ENCODE results near the gene ANKRD12.

ANKRD12 gene

GRCh38 chr18:9248661-9249060 lies 112.1 kb downstream of the ANKRD12 start:
- Histone ChIP-seq H3K9me3 (ENCODE audit: insufficient read depth, low read length) (no peaks in the 10 kb centered on the region), H3K27ac (ENCODE audit: low read length) (no peak overlapping the region), H2AFZ (ENCODE audit: low read depth, low read length) (no peak overlapping the region), H3K79me2 (ENCODE audit: low read length) (0 out of 2 replicates have a peak, but pooled peaks cover 3% of the 10 kb centered on the region), H3K9ac (ENCODE audit: low read length) (no peak overlapping the region), H4K20me1 (ENCODE audit: insufficient read depth, low read length) (no peaks in the 10 kb centered on the region), H3K4me2 (ENCODE audit: low read length) (no peak overlapping the region), H3K36me3 (replicated peaks; ENCODE audit: low read depth, low read length) (peaks cover 30% of the 10 kb centered on the region), H3K27me3 (ENCODE audit: low read depth, low read length) (no peaks in the 10 kb centered on the region), H3K4me3 (ENCODE audit: low read length) (no peak overlapping the region), H3K4me1 (ENCODE audit: low read length) (no peaks in the 10 kb centered on the region)
- no peak for TF ChIP-seq CTCF (IDR thresholded peaks at IDR 0.05; ENCODE audit: low read depth, low read length)
- no peak for TF ChIP-seq EZH2phosphoT487 (IDR thresholded peaks at IDR 0.05; ENCODE audit: low read depth)

GRCh38 chr18:9249254-9249653 lies 112.7 kb downstream of the ANKRD12 start:
- Histone ChIP-seq H3K79me2 (ENCODE audit: low read length) (0 out of 2 replicates have a peak, but pooled peaks cover 3% of the 10 kb centered on the region), H3K36me3 (replicated peaks; ENCODE audit: low read depth, low read length) (peaks cover 32% of the 10 kb centered on the region), H3K9me3 (ENCODE audit: insufficient read depth, low read length) (no peaks in the 10 kb centered on the region), H3K4me2 (ENCODE audit: low read length) (no peak overlapping the region), H3K27ac (ENCODE audit: low read length) (no peak overlapping the region), H4K20me1 (ENCODE audit: insufficient read depth, low read length) (no peaks in the 10 kb centered on the region), H3K4me3 (ENCODE audit: low read length) (no peak overlapping the region), H3K9ac (ENCODE audit: low read length) (no peak overlapping the region), H3K27me3 (ENCODE audit: low read depth, low read length) (no peaks in the 10 kb centered on the region), H3K4me1 (ENCODE audit: low read length) (no peaks in the 10 kb centered on the region), H2AFZ (ENCODE audit: low read depth, low read length) (no peak overlapping the region)
- TF ChIP-seq EZH2phosphoT487 (IDR thresholded peaks at IDR 0.05; ENCODE audit: low read depth), result no peak
- no peak for TF ChIP-seq CTCF (IDR thresholded peaks at IDR 0.05; ENCODE audit: low read depth, low read length)

DNA sequence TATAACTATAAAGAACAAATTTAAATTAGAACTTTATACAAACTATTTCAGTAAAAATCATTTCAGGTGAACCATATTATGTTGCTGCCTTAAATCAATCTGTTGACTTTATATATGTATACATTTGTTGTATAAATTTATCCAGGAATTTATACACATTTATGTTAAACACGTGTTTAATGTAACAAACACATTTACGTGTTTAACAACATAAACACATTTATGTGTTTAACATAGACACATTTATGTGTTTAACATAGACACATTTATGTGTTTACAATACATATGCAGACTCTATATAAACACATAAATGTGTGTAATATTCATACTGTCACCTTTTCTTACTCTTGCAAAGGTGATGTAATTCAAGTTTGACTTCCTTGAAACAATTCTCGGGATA lies 122.6 kb downstream of the ANKRD12 start:
- Histone ChIP-seq H4K20me1 (ENCODE audit: insufficient read depth, low read length) (no peaks in the 10 kb centered on the region), H3K4me3 (ENCODE audit: low read length) (no peak overlapping the region), H3K27ac (ENCODE audit: low read length) (no peak overlapping the region), H3K9ac (ENCODE audit: low read length) (no peak overlapping the region), H3K4me2 (ENCODE audit: low read length) (no peak overlapping the region), H3K79me2 (ENCODE audit: low read length) (no peaks in the 10 kb centered on the region), H3K9me3 (ENCODE audit: insufficient read depth, low read length) (no peaks in the 10 kb centered on the region), H3K4me1 (ENCODE audit: low read length) (no peaks in the 10 kb centered on the region), H2AFZ (ENCODE audit: low read depth, low read length) (no peak overlapping the region), H3K27me3 (ENCODE audit: low read depth, low read length) (no peaks in the 10 kb centered on the region), H3K36me3 (replicated peaks; ENCODE audit: low read depth, low read length) (peaks cover 69% of the 10 kb centered on the region)
- TF ChIP-seq CTCF (IDR thresholded peaks at IDR 0.05; ENCODE audit: low read depth, low read length) (no peak), EZH2phosphoT487 (IDR thresholded peaks at IDR 0.05; ENCODE audit: low read depth) (no peak)

GRCh38 chr18:9260388-9261380 lies 124.1 kb downstream of the ANKRD12 start:
- Histone ChIP-seq H3K4me3 (ENCODE audit: low read length) (no peak overlapping the region), H3K36me3 (replicated peaks; ENCODE audit: low read depth, low read length) (peaks cover 60% of the 10 kb centered on the region), H3K27me3 (ENCODE audit: low read depth, low read length) (no peaks in the 10 kb centered on the region), H3K79me2 (ENCODE audit: low read length) (no peaks in the 10 kb centered on the region), H3K9me3 (ENCODE audit: insufficient read depth, low read length) (no peaks in the 10 kb centered on the region), H3K4me2 (ENCODE audit: low read length) (no peak overlapping the region), H2AFZ (ENCODE audit: low read depth, low read length) (no peak overlapping the region), H3K9ac (ENCODE audit: low read length) (no peak overlapping the region), H3K27ac (ENCODE audit: low read length) (no peak overlapping the region), H4K20me1 (ENCODE audit: insufficient read depth, low read length) (no peaks in the 10 kb centered on the region), H3K4me1 (ENCODE audit: low read length) (no peaks in the 10 kb centered on the region)
- no peak for TF ChIP-seq EZH2phosphoT487 (IDR thresholded peaks at IDR 0.05; ENCODE audit: low read depth)
- no peak for TF ChIP-seq CTCF (IDR thresholded peaks at IDR 0.05; ENCODE audit: low read depth, low read length)
